Activated CD4-positive, alpha-beta T cell treated with anti-CD3 and anti-CD28 coated beads for 4 hours (primary cell): ENCODE measurements around the gene ANKRD27.
"Not testable (repeated sequence)": the region's sequence is repeated elsewhere in the genome, so short reads cannot be mapped to it uniquely, and the experiment has no call there.

Experiments used
- DNase-seq, 2 donors: peaks; one replicate each; pipeline ENCODE4 v3.0.0-alpha.2; 2020

ANKRD27 gene

GRCh38 chr19:32674931-32675719 is at the start of gene ANKRD27:
Gene ANKRD27, minus strand, starts transcription at chr19:32675180. Its CDS starts 16,165 bp downstream, at chr19:32659015.
- peak; percentile 98 for DNase-seq

- DNase-seq: no peak
Observed at GRCh38 chr19:32720936-32721250, 45.9 kb upstream of the ANKRD27 start.

- no peak for DNase-seq
Observed at GRCh38 chr19:32720216-32720935, 45.4 kb upstream of the ANKRD27 start.

GRCh38 chr19:32719611-32720059 is 44.7 kb upstream of the ANKRD27 start, which contains the start of gene TDRD12:
Gene TDRD12, plus strand, starts transcription at chr19:32719767. Its CDS starts 306 bp downstream, at chr19:32720073.
- no peak for DNase-seq

GRCh38 chr19:32718286-32718685 is 43.3 kb upstream of the ANKRD27 start:
- no peak for DNase-seq

GRCh38 chr19:32717496-32717895 is 42.5 kb upstream of the ANKRD27 start:
- no peak for DNase-seq

- DNase-seq: not testable (repeated sequence)
Observed at GRCh38 chr19:32716203-32716602, 41.2 kb upstream of the ANKRD27 start.

- DNase-seq: no peak
Observed at GRCh38 chr19:32711747-32712146, 36.8 kb upstream of the ANKRD27 start.

GRCh38 chr19:32709032-32709431 is 34.1 kb upstream of the ANKRD27 start:
- no peak for DNase-seq

- DNase-seq: peak; percentile 22 to 39
Observed at GRCh38 chr19:32708457-32708856, 33.5 kb upstream of the ANKRD27 start.

- DNase-seq: not testable (repeated sequence)
Observed at GRCh38 chr19:32704006-32704405, 29.0 kb upstream of the ANKRD27 start.

GRCh38 chr19:32702010-32702409 is 27.0 kb upstream of the ANKRD27 start:
- DNase-seq: no peak

- DNase-seq: not testable (repeated sequence)
Observed at GRCh38 chr19:32700129-32700528, 25.1 kb upstream of the ANKRD27 start.

GRCh38 chr19:32696771-32697170 is 21.8 kb upstream of the ANKRD27 start:
- DNase-seq: not testable (repeated sequence)

- not testable (repeated sequence) for DNase-seq
Observed at GRCh38 chr19:32695506-32695905, 20.5 kb upstream of the ANKRD27 start.

- not testable (repeated sequence) for DNase-seq
Observed at GRCh38 chr19:32694851-32695250, 19.9 kb upstream of the ANKRD27 start.

GRCh38 chr19:32694316-32694715 is 19.3 kb upstream of the ANKRD27 start:
- DNase-seq: not testable (repeated sequence)

GRCh38 chr19:32693151-32694108 is 18.4 kb upstream of the ANKRD27 start:
- peak in 1 of 2 donors; percentile 30 for DNase-seq

GRCh38 chr19:32692727-32693061 is 17.7 kb upstream of the ANKRD27 start:
- no peak for DNase-seq

GRCh38 chr19:32691952-32692726 is 17.2 kb upstream of the ANKRD27 start:
- peak; percentile 30 to 33 for DNase-seq

- peak; percentile 71 to 75 for DNase-seq
Observed at GRCh38 chr19:32691291-32691951, 16.4 kb upstream of the ANKRD27 start, which contains the start of gene NUDT19. Gene NUDT19, plus strand, starts transcription at chr19:32691821. Its CDS starts 140 bp downstream, at chr19:32691961.
